Osteocyte (in vitro differentiated cells): ENCODE measurements around the gene LYST. TPM values are rescaled to one million over a fixed set of nuclear protein-coding genes. Genes with fewer than 3 reads are reported as not detected.

Experiments
- DNase-seq: peaks from one replicate; pipeline ENCODE4 v3.0.0; 2021; ENCODE audit warnings: mixed read lengths; ENCODE audit not compliant: unreplicated experiment; ENCODE audit errors: extremely low spot score
- H3K27ac Mint-ChIP-seq: one replicate; pipeline ENCODE4 v1.8.0; 2021; ENCODE audit warnings: mild to moderate bottlenecking, mixed read lengths; ENCODE audit not compliant: unreplicated experiment
- H3K27me3 Mint-ChIP-seq: one replicate; pipeline ENCODE4 v1.8.0; 2021; ENCODE audit warnings: mixed read lengths; ENCODE audit not compliant: unreplicated experiment
- H3K36me3 Mint-ChIP-seq: one replicate; pipeline ENCODE4 v1.8.0; 2021; ENCODE audit warnings: mixed read lengths; ENCODE audit not compliant: unreplicated experiment
- H3K4me1 Mint-ChIP-seq: one replicate; pipeline ENCODE4 v1.8.0; 2021; ENCODE audit warnings: mixed read lengths; ENCODE audit not compliant: unreplicated experiment
- H3K4me3 Mint-ChIP-seq: one replicate; pipeline ENCODE4 v1.8.0; 2021; ENCODE audit warnings: mild to moderate bottlenecking, moderate library complexity, mixed read lengths; ENCODE audit not compliant: unreplicated experiment
- H3K9me3 Mint-ChIP-seq: one replicate; pipeline ENCODE4 v1.8.0; 2021; ENCODE audit warnings: mixed read lengths; ENCODE audit not compliant: unreplicated experiment
- CTCF ChIP-seq: fragments of 200-600 bp; sonication (generic); IDR thresholded peaks from 2 replicates; pipeline ENCODE4 v1.5.0; 2021; ENCODE audit warnings: antibody characterized with exemption, mild to moderate bottlenecking, moderate library complexity
- total RNA-seq: library from RNA; stranded (reverse); gene quantifications from 2 replicates; pipeline ENCODE4 v1.2.1, GENCODE V29; 2021

The LYST gene
- total RNA-seq, 1 donor from 2014 or later, result 21.7 TPM

- Mint-ChIP-seq H3K9me3 (no peaks in the 10 kb centered on the region), H3K4me1 (peaks cover 9% of the 10 kb centered on the region), H3K27me3 (no peaks in the 10 kb centered on the region), H3K36me3 (no peaks in the 10 kb centered on the region), H3K4me3 (no peak overlapping the region), H3K27ac (no peak overlapping the region)
- no peak for DNase-seq
- TF ChIP-seq CTCF, result no peak
These were observed 11.5 kb upstream of the LYST start for GRCh38 chr1:235878082-235878811.

GRCh38 chr1:235876402-235876841 is 9.7 kb upstream of the LYST start:
- Mint-ChIP-seq H3K4me1 (no peaks in the 10 kb centered on the region), H3K27ac (no peak overlapping the region), H3K27me3 (no peaks in the 10 kb centered on the region), H3K9me3 (no peaks in the 10 kb centered on the region), H3K4me3 (no peak overlapping the region), H3K36me3 (no peaks in the 10 kb centered on the region)
- no peak for TF ChIP-seq CTCF
- DNase-seq, result no peak

GRCh38 chr1:235875036-235875597 is 8.4 kb upstream of the LYST start:
- Mint-ChIP-seq H3K4me3 (no peak overlapping the region), H3K36me3 (no peaks in the 10 kb centered on the region), H3K27ac (no peak overlapping the region), H3K4me1 (no peaks in the 10 kb centered on the region), H3K9me3 (no peaks in the 10 kb centered on the region), H3K27me3 (no peaks in the 10 kb centered on the region)
- no peak for DNase-seq
- no peak for TF ChIP-seq CTCF

- Mint-ChIP-seq H3K27ac (no peak overlapping the region), H3K4me3 (no peak overlapping the region)
- no peak for TF ChIP-seq CTCF
These were observed 7.6 kb upstream of the LYST start for GRCh38 chr1:235874261-235874660.

GRCh38 chr1:235873571-235873970 is 6.9 kb upstream of the LYST start:
- Mint-ChIP-seq H3K4me3 (no peak overlapping the region), H3K27me3 (no peaks in the 10 kb centered on the region), H3K9me3 (no peaks in the 10 kb centered on the region), H3K36me3 (no peaks in the 10 kb centered on the region), H3K27ac (no peak overlapping the region), H3K4me1 (no peaks in the 10 kb centered on the region)
- DNase-seq, result no peak
- no peak for TF ChIP-seq CTCF

More at GRCh38 chr1:235874261-235874660, 7.6 kb upstream of the LYST start:
- Mint-ChIP-seq H3K27me3 (no peaks in the 10 kb centered on the region), H3K9me3 (no peaks in the 10 kb centered on the region), H3K36me3 (no peaks in the 10 kb centered on the region), H3K4me1 (no peaks in the 10 kb centered on the region)
- DNase-seq, result no peak
